ENCODE data around the gene CNOT4. TPM values are rescaled to one million over a fixed set of nuclear protein-coding genes. Genes with fewer than 3 reads are reported as not detected.

CNOT4 gene
- polyA plus RNA-seq, 2 of the 4 experiments (the other 2 are of a cell fraction): 10.0 to 16.4 TPM

DNA sequence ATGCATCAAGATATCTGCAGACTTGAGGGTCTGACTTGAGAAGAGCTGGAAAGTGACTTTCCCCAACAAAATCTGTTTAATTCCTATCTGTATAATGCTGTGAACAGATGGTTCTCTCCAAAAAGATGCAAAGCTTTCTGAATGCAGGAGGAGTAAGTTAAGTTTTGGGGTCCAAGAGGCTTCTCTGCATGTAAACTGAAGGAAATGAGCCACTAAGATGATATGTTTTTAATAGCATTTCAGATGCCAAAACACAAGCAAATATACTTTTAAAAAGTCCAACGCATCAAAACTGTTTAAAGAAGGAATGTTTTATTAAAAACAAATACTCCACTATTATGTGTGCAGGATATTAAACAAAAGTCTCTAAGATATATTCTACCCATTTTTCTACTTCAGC is 139.2 kb downstream of the CNOT4 start:
- Histone ChIP-seq H3K9me3 (no peaks in the 10 kb centered on the region), H3K4me3 (no peak overlapping the region), H3K4me1 (peaks cover 10% of the 10 kb centered on the region; the same call in 2 of the 3 replicates), H3K4me2 (no peak overlapping the region), H3K27ac (no peak overlapping the region)
- CTCF ChIA-PET: interaction anchor here (1.2 kb wide), 1 partner anchor 96 kb away, joined by 4 read pairs; no protein-coding TSS in a partner anchor
- POLR2A ChIA-PET: no interaction called here
- ATAC-seq: no peak
- 84% methylated on average over 1 of the region's 1 CpG for WGBS (ENCODE audit: missing lambda C conversion rate)
- TF ChIP-seq, protein P1, sequence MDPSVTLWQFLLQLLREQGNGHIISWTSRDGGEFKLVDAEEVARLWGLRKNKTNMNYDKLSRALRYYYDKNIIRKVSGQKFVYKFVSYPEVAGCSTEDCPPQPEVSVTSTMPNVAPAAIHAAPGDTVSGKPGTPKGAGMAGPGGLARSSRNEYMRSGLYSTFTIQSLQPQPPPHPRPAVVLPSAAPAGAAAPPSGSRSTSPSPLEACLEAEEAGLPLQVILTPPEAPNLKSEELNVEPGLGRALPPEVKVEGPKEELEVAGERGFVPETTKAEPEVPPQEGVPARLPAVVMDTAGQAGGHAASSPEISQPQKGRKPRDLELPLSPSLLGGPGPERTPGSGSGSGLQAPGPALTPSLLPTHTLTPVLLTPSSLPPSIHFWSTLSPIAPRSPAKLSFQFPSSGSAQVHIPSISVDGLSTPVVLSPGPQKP (IDR thresholded peaks at IDR 0.05; ENCODE audit: low read depth, low read length): no peak
- TF ChIP-seq, protein P2, sequence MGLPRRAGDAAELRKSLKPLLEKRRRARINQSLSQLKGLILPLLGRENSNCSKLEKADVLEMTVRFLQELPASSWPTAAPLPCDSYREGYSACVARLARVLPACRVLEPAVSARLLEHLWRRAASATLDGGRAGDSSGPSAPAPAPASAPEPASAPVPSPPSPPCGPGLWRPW (IDR thresholded peaks at IDR 0.05): no peak
- TF ChIP-seq BHLHE40 (IDR thresholded peaks at IDR 0.05; ENCODE audit: low read depth, low read length): no peak
- TF ChIP-seq SMC3 (IDR thresholded peaks at IDR 0.05): no peak
- TF ChIP-seq RARB (CRISPR knock-in tag; IDR thresholded peaks at IDR 0.05): no peak
- TF ChIP-seq, protein P3, sequence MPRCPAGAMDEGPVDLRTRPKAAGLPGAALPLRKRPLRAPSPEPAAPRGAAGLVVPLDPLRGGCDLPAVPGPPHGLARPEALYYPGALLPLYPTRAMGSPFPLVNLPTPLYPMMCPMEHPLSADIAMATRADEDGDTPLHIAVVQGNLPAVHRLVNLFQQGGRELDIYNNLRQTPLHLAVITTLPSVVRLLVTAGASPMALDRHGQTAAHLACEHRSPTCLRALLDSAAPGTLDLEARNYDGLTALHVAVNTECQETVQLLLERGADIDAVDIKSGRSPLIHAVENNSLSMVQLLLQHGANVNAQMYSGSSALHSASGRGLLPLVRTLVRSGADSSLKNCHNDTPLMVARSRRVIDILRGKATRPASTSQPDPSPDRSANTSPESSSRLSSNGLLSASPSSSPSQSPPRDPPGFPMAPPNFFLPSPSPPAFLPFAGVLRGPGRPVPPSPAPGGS (IDR thresholded peaks at IDR 0.05): no peak
- TF ChIP-seq RFX5 (IDR thresholded peaks at IDR 0.05): no peak
- no peak for TF ChIP-seq TP53 (CRISPR knock-in tag; IDR thresholded peaks at IDR 0.05)
- TF ChIP-seq, protein P4, sequence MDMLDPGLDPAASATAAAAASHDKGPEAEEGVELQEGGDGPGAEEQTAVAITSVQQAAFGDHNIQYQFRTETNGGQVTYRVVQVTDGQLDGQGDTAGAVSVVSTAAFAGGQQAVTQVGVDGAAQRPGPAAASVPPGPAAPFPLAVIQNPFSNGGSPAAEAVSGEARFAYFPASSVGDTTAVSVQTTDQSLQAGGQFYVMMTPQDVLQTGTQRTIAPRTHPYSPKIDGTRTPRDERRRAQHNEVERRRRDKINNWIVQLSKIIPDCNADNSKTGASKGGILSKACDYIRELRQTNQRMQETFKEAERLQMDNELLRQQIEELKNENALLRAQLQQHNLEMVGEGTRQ (IDR thresholded peaks at IDR 0.05): no peak
- no peak for TF ChIP-seq KDM1A (IDR thresholded peaks at IDR 0.05; ENCODE audit: low read depth)
- no peak for TF ChIP-seq EHMT2 (IDR thresholded peaks at IDR 0.05; ENCODE audit: low read depth)
- no peak for TF ChIP-seq TFCP2L1 (CRISPR knock-in tag; IDR thresholded peaks at IDR 0.05)
- TF ChIP-seq HDAC2 (IDR thresholded peaks at IDR 0.05): no peak
- TF ChIP-seq, protein P5, sequence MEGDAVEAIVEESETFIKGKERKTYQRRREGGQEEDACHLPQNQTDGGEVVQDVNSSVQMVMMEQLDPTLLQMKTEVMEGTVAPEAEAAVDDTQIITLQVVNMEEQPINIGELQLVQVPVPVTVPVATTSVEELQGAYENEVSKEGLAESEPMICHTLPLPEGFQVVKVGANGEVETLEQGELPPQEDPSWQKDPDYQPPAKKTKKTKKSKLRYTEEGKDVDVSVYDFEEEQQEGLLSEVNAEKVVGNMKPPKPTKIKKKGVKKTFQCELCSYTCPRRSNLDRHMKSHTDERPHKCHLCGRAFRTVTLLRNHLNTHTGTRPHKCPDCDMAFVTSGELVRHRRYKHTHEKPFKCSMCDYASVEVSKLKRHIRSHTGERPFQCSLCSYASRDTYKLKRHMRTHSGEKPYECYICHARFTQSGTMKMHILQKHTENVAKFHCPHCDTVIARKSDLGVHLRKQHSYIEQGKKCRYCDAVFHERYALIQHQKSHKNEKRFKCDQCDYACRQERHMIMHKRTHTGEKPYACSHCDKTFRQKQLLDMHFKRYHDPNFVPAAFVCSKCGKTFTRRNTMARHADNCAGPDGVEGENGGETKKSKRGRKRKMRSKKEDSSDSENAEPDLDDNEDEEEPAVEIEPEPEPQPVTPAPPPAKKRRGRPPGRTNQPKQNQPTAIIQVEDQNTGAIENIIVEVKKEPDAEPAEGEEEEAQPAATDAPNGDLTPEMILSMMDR (IDR thresholded peaks at IDR 0.05): no peak
- no peak for TF ChIP-seq GATA3 (IDR thresholded peaks at IDR 0.05; ENCODE audit: borderline replicate concordance)
- TF ChIP-seq ZSCAN20 (CRISPR knock-in tag; IDR thresholded peaks at IDR 0.05): no peak
- TF ChIP-seq RCOR1 (IDR thresholded peaks at IDR 0.05; ENCODE audit: low read depth, low read length): no peak
- TF ChIP-seq MAZ (IDR thresholded peaks at IDR 0.05; ENCODE audit: borderline replicate concordance, low read depth, low read length): no peak
- no peak for TF ChIP-seq MAFK (IDR thresholded peaks at IDR 0.05; ENCODE audit: partially characterized antibody)
- TF ChIP-seq PHF8 (IDR thresholded peaks at IDR 0.05; ENCODE audit: borderline replicate concordance, low read depth): no peak
- FAIRE-seq: no peak
- DNase-seq (ENCODE audit: low read depth in 1 of 2, low spot score in 1 of 2): no peak

DNA sequence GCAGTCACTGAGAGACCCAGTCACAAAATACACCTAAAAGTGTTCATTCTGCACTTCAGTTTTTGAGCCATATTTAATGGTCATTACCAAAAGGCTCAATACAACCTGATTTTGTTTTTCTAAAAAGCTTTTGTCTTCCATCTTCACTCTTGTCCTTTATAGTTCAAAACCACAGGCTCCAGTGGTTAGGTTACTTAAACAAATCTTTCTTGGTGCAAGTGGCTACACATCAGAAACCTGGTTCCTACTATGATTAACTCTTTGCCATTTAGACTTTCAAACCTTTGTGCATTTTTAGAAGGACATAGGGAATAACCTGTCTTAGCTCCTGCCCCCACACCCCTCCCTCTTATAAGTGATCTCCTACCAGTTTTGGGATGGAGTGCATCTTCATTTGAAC is 140.5 kb downstream of the CNOT4 start:
- CTCF ChIA-PET: no interaction called here
- no peak for DNase-seq (ENCODE audit: low read depth in 1 of 2, low spot score in 1 of 2)
- no peak overlapping the region for H3K4me2 ChIP-seq
- no peak for ATAC-seq
- no peak for FAIRE-seq
- no peak overlapping the region for H3K4me3 ChIP-seq
- H3K27ac ChIP-seq: no peak overlapping the region
- peaks cover 10% of the 10 kb centered on the region; the same call in 2 of the 3 replicates for H3K4me1 ChIP-seq
- no peaks in the 10 kb centered on the region for H3K9me3 ChIP-seq
- POLR2A ChIA-PET: no interaction called here
- no peak for TF ChIP-seq ZSCAN20 (CRISPR knock-in tag; IDR thresholded peaks at IDR 0.05)
- TF ChIP-seq RNF2 (IDR thresholded peaks at IDR 0.05; ENCODE audit: borderline replicate concordance, low read depth): no peak
- TF ChIP-seq, protein P6, sequence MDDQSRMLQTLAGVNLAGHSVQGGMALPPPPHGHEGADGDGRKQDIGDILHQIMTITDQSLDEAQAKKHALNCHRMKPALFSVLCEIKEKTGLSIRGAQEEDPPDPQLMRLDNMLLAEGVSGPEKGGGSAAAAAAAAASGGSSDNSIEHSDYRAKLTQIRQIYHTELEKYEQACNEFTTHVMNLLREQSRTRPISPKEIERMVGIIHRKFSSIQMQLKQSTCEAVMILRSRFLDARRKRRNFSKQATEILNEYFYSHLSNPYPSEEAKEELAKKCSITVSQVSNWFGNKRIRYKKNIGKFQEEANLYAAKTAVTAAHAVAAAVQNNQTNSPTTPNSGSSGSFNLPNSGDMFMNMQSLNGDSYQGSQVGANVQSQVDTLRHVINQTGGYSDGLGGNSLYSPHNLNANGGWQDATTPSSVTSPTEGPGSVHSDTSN (IDR thresholded peaks at IDR 0.05): no peak
- TF ChIP-seq CHD2 (IDR thresholded peaks at IDR 0.05; ENCODE audit: low read length, partially characterized antibody): no peak
- no peak for TF ChIP-seq TFCP2L1 (CRISPR knock-in tag; IDR thresholded peaks at IDR 0.05)
- no peak for TF ChIP-seq KDM5A (IDR thresholded peaks at IDR 0.05)
- TF ChIP-seq, protein P5 (IDR thresholded peaks at IDR 0.05): no peak
- no peak for TF ChIP-seq NFE2L2 (conservative IDR thresholded peaks at IDR 0.05; ENCODE audit: low read length)
- no peak for TF ChIP-seq ESRRA (IDR thresholded peaks at IDR 0.05; ENCODE audit: borderline replicate concordance, low read length)
- TF ChIP-seq POLR2AphosphoS2 (conservative IDR thresholded peaks at IDR 0.05; ENCODE audit: low read length): no peak
- TF ChIP-seq, protein P7, sequence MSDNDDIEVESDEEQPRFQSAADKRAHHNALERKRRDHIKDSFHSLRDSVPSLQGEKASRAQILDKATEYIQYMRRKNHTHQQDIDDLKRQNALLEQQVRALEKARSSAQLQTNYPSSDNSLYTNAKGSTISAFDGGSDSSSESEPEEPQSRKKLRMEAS (IDR thresholded peaks at IDR 0.05): no peak
- TF ChIP-seq CHD4 (IDR thresholded peaks at IDR 0.05; ENCODE audit: borderline replicate concordance): no peak
- no peak for TF ChIP-seq NR3C1 (IDR thresholded peaks at IDR 0.05)
- TF ChIP-seq ZC3H11A (IDR thresholded peaks at IDR 0.05): no peak
